PC-9 (cell line): ENCODE results near the gene TCF3. TPM values are rescaled to one million over a fixed set of nuclear protein-coding genes. Genes with fewer than 3 reads are reported as not detected.

ENCODE experiments used
- BruUV-seq: library from RNA; stranded (reverse); fragments of 400-500 nt; replicated peaks from 2 replicates; lab custom pipeline; 2021; lab: Mats Ljungman, UMichigan
- CTCF ChIA-PET: fragments of 300-600 bp; sonication (Branson Sonifier 250); formaldehyde crosslinking; loops from one replicate; lab custom pipeline; 2022; ENCODE audit warnings: antibody characterized with exemption; lab: Charles Lee
- POLR2A ChIA-PET: fragments of 300-600 bp; sonication (Branson Sonifier 250); formaldehyde crosslinking; loops from one replicate; lab custom pipeline; 2022; ENCODE audit warnings: antibody characterized with exemption; ENCODE audit not compliant: unreplicated experiment; lab: Charles Lee
- DNase-seq, 2 experiments: peaks; one replicate each; pipeline versions ENCODE4 v3.0.0 to v3.0.0-alpha.2; 2015 to 2022; ENCODE audit warnings: mixed read lengths in 1 of 2
- H2AFZ ChIP-seq: fragments of 200-600 bp; sonication (generic); 2 replicates; pipeline ENCODE4 v1.8.1; 2017; ENCODE audit warnings: antibody characterized with exemption
- H3F3A ChIP-seq: fragments of 200-600 bp; sonication (generic); 2 replicates; pipeline ENCODE4 v1.8.1; 2017; ENCODE audit warnings: antibody characterized with exemption, mild to moderate bottlenecking, low read depth; ENCODE audit not compliant: insufficient read depth
- H3K27ac ChIP-seq: fragments of 200-600 bp; sonication (generic); 2 replicates; pipeline ENCODE4 v1.6.1; 2016; ENCODE audit warnings: mixed run types
- H3K27me3 ChIP-seq: fragments of 200-600 bp; sonication (generic); 2 replicates; pipeline ENCODE4 v1.6.1; 2016; ENCODE audit warnings: low read depth, mixed run types; ENCODE audit not compliant: insufficient read depth
- H3K36me3 ChIP-seq: fragments of 200-600 bp; sonication (generic); 2 replicates; pipeline ENCODE4 v1.6.1; 2016; ENCODE audit warnings: low read depth, mixed run types
- H3K4me1 ChIP-seq: fragments of 200-600 bp; sonication (generic); replicated peaks from 2 replicates; pipeline ENCODE4 v1.6.1; 2016; ENCODE audit warnings: mixed run types; ENCODE audit not compliant: insufficient read depth
- H3K4me2 ChIP-seq: fragments of 200-600 bp; sonication (generic); 2 replicates; pipeline ENCODE4 v1.6.1; 2017; ENCODE audit warnings: mixed run types
- H3K4me3 ChIP-seq: fragments of 200-600 bp; sonication (generic); 2 replicates; pipeline ENCODE4 v1.6.1; 2016; ENCODE audit warnings: mixed run types
- H3K79me2 ChIP-seq: fragments of 200-600 bp; sonication (generic); 2 replicates; pipeline ENCODE4 v1.6.1; 2017; ENCODE audit warnings: low read depth, mixed run types
- H3K9me2 ChIP-seq: fragments of 200-600 bp; sonication (generic); 2 replicates; pipeline ENCODE4 v1.8.1; 2017; ENCODE audit warnings: mild to moderate bottlenecking; ENCODE audit not compliant: insufficient read depth
- H3K9me3 ChIP-seq: fragments of 200-600 bp; sonication (generic); 2 replicates; pipeline ENCODE4 v1.8.1; 2016; ENCODE audit warnings: low read depth; ENCODE audit not compliant: insufficient read depth
- H4K20me1 ChIP-seq: fragments of 200-600 bp; sonication (generic); 2 replicates; pipeline ENCODE4 v1.8.1; 2017; ENCODE audit not compliant: insufficient read depth
- EZH2 ChIP-seq: fragments of 200-600 bp; sonication (generic); IDR thresholded peaks from 2 replicates; pipeline ENCODE4 v1.8.0; 2017; ENCODE audit warnings: antibody characterized with exemption, low read depth
- intact Hi-C: fragments of 100-400 bp; cut with micrococcal nuclease; formaldehyde crosslinking; loops from one replicate; pipeline ENCODE4 v1.10.0; 2022; ENCODE audit not compliant: unreplicated experiment
- total RNA-seq: library from RNA; stranded (reverse); gene quantifications from 2 replicates; pipeline ENCODE4 v1.2.3, GENCODE V29; 2021
- TF ChIP-seq, protein P1 (sequence below): fragments of 200-600 bp; sonication (generic); conservative IDR thresholded peaks from 2 replicates; pipeline ENCODE4 v1.6.1; 2017; ENCODE audit warnings: mixed run types, antibody characterized with exemption, mild to moderate bottlenecking, moderate library complexity

Gene TCF3
- total RNA-seq, 1 experiment from 2014 or later, result 98.0 TPM

DNA sequence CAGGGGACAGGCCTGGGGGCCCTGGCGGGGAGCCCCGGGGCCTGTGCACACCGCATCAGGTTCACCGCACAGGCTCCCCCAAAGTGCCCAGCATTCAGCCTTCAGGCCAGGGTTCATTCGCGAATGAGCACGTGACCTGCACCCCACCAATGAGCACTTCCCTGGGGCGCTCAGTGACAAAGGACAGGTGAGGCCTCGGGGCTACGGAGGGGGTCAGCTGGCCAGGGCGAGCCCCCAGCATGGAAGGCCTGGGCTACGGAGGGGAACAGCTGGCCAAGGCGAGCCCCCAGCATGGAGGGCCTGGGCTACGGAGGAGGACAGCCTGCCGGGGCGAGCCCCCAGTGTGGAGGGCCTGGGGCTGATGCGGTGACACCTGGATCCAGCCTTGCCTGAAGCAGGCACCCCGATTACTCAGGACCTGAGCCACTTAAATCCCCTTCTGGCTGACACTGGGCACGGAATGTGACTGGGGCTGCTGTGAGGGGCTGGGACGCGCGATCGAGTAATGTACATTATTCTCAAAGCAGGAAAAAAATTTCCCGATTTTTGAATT lies 23.1 kb downstream of the TCF3 start:
- TF ChIP-seq, protein P1, sequence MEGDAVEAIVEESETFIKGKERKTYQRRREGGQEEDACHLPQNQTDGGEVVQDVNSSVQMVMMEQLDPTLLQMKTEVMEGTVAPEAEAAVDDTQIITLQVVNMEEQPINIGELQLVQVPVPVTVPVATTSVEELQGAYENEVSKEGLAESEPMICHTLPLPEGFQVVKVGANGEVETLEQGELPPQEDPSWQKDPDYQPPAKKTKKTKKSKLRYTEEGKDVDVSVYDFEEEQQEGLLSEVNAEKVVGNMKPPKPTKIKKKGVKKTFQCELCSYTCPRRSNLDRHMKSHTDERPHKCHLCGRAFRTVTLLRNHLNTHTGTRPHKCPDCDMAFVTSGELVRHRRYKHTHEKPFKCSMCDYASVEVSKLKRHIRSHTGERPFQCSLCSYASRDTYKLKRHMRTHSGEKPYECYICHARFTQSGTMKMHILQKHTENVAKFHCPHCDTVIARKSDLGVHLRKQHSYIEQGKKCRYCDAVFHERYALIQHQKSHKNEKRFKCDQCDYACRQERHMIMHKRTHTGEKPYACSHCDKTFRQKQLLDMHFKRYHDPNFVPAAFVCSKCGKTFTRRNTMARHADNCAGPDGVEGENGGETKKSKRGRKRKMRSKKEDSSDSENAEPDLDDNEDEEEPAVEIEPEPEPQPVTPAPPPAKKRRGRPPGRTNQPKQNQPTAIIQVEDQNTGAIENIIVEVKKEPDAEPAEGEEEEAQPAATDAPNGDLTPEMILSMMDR, result no peak
- TF ChIP-seq EZH2, result no peak
- ChIA-PET CTCF (interaction anchor here (0.7 kb wide), 1 partner anchor 205 kb away, joined by 3 read pairs; no protein-coding TSS in a partner anchor), POLR2A (no interaction called here)
- Histone ChIP-seq H3K9me2 (no peaks in the 10 kb centered on the region), H3K27me3 (no peaks in the 10 kb centered on the region), H4K20me1 (no peaks in the 10 kb centered on the region), H3F3A (no peaks in the 10 kb centered on the region), H3K9me3 (no peaks in the 10 kb centered on the region), H3K27ac (no peak overlapping the region), H3K79me2 (no peaks in the 10 kb centered on the region), H3K4me2 (no peak overlapping the region), H3K4me3 (no peak overlapping the region), H3K36me3 (no peaks in the 10 kb centered on the region), H2AFZ (no peak overlapping the region), H3K4me1 (no peaks in the 10 kb centered on the region)
- BruUV-seq, result no TSS peak
- intact Hi-C loops, result no loop called here
- no peak for DNase-seq

DNA sequence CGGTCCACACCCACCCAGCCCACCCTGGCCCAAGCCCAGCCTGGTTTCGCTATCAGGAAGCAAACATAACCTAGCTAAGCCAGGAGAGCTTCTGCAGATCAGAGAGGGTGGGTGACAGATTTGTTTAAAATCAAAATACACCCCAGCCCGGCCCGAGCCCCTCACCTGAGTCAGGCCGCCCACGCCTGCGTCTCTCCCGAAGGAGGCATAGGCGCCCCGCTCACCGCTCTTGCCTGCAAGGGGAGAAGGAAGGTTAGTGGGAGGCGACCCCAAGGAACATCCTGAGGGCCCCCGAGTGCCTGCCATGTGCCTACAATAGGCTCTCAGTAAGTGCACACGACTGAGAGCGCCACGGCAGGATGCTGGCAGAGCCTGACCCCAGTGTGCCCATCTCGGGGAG lies 25.2 kb downstream of the TCF3 start:
- Histone ChIP-seq H3K27me3 (no peaks in the 10 kb centered on the region), H3F3A (no peaks in the 10 kb centered on the region), H2AFZ (no peak overlapping the region), H3K36me3 (no peaks in the 10 kb centered on the region), H3K9me3 (no peaks in the 10 kb centered on the region), H3K9me2 (no peaks in the 10 kb centered on the region), H3K4me3 (no peak overlapping the region), H4K20me1 (no peaks in the 10 kb centered on the region), H3K4me1 (no peaks in the 10 kb centered on the region), H3K27ac (no peak overlapping the region), H3K79me2 (no peaks in the 10 kb centered on the region), H3K4me2 (no peak overlapping the region)
- POLR2A ChIA-PET, result no interaction called here
- TF ChIP-seq, protein P1, result no peak
- TF ChIP-seq EZH2, result no peak
- DNase-seq, result no peak
- intact Hi-C loops, result no loop called here
- CTCF ChIA-PET, result no interaction called here
- BruUV-seq, result no TSS peak

DNA sequence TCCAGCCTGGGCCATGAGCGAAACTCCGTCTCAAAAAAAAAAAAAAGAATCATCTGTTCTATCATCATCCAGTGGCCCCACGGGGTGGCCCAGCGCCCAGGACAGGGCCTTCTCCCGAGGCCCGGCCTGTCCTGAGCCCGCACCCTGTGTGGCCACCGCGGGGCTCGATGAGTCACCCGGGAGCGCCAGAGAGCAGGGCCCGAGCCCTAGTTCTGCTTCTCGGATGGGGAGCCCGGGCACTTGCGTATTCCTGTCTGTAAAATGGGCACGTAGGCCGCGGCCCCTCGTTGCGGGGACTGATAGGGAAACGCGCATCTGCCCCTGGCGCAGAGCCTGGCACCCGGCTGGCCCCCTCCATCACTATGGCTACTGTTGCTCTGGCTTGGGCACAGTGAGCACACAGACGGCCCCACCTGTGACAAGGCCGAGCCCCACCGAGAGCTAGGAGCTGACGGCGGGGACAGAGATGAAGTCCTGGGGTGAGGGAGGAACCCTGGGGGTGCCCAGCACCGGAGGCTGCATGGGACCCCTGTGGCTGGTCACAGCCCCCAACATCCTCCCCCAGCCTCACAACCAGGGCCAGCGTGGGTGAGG lies 25.9 kb downstream of the TCF3 start:
- POLR2A ChIA-PET, result interaction anchor here (0.6 kb wide), 1 partner anchor 358 kb away, joined by 6 read pairs; the partner anchor contains the start of gene CIRBP
- Histone ChIP-seq H3K4me2 (no peak overlapping the region), H3K4me3 (no peak overlapping the region), H3K36me3 (no peaks in the 10 kb centered on the region), H3K4me1 (no peaks in the 10 kb centered on the region), H2AFZ (no peak overlapping the region), H3K27me3 (no peaks in the 10 kb centered on the region), H3K9me2 (no peaks in the 10 kb centered on the region), H3K27ac (no peak overlapping the region), H3K79me2 (no peaks in the 10 kb centered on the region), H3F3A (no peaks in the 10 kb centered on the region), H4K20me1 (no peaks in the 10 kb centered on the region), H3K9me3 (no peaks in the 10 kb centered on the region)
- intact Hi-C loops, result no loop called here
- TF ChIP-seq, protein P1, result no peak
- TF ChIP-seq EZH2, result no peak
- no peak for DNase-seq
- BruUV-seq, result no TSS peak
- CTCF ChIA-PET, result interaction anchor here (0.7 kb wide), 1 partner anchor 14 kb away, joined by 4 read pairs; no protein-coding TSS in a partner anchor
